Stimulated activated CD8-positive, alpha-beta memory T cell treated with anti-CD3 and anti-CD28 coated beads, Interleukin-4, amount 100 ng/mL, for 4 hours (primary cell): ENCODE measurements around the gene PTPN22.

ENCODE experiments used
- DNase-seq, 2 donors: peaks; one replicate each; pipeline ENCODE4 v3.0.0-alpha.2; 2020; ENCODE audit warnings: low read depth in 2 of 2, low spot score in 1 of 2

PTPN22 gene

GRCh38 chr1:113802367-113803007 is 69.0 kb downstream of the PTPN22 start:
- no peak for DNase-seq

DNA sequence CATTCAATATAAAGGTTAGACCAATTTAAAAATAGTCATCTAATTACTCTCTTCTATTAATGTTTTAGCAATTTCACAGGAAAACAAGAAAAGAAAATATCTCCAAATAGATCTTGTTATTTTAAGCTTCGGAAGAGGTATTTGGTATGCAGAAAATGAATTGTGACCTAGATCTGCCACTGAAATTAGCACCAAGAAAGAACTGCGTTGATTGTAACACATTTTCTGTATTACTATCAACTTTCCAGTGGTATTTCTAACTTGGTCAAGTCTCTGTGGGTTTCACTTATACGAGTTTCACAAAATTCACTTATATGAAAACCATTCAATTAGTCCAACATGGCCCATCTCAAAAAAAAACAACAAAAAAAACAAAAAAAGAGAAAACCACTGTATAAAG is 71.0 kb downstream of the PTPN22 start:
- DNase-seq: no peak

GRCh38 chr1:113797472-113797871 is 74.0 kb downstream of the PTPN22 start:
- DNase-seq: no peak

GRCh38 chr1:113793878-113794834 is 77.4 kb downstream of the PTPN22 start:
- no peak for DNase-seq

DNA sequence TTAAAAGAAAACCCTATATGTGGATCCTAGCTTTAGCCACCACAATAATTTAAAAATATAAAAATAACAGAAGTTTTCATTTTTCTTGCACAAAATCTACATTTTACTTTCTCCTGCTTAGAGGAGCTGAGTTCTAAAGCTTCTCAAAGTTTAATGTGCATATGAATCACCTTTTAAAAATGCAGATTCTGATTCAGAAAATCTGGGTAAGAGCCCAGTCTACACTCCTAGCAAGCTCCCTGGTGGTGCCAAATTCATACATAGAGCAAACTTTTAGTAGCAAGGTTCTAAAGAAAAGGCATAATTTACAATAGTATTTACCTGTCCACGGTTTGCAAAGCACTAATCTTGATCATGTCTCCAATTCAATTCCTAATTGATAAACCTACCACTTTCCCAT is 78.5 kb downstream of the PTPN22 start:
- no peak for DNase-seq

- DNase-seq: no peak
These were observed 79.0 kb downstream of the PTPN22 start for GRCh38 chr1:113792471-113792870.

DNA sequence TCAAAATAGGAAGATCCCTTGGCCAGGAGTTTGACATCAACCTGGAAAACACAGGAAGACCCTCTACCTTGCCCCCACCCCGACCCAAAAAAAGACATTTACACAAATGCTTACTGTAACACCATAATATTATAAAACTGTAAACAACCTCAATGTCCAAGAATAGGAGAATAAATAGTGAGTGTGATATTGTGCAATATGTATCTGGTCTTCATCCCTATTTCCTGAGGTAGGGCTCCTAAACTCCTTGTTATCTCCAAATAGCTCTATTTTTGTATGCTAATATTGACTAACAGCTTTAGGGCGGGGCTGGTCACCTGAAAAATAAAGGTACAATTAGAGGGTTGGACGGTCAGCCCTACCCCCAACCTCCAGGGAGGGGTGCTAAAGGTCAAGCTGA is 82.7 kb downstream of the PTPN22 start:
- no peak for DNase-seq

DNA sequence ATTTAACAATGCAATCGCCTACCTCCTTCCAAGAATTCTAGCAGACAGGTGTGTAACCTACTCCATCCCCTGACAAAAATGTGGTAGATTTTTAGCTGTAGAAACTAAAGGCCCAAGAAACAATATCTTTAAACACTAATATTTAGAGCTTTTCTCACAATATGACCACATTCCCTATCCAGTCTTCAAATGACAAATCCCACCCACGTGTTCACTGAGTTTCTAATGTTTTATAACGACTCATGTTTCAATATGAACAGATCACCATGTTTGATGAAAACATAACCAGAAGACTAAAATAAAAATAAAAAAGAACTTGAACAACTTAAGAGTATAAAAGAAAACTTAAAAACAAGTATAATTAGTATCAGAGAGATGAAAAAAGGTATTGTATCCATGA is 83.8 kb downstream of the PTPN22 start:
- no peak for DNase-seq

DNA sequence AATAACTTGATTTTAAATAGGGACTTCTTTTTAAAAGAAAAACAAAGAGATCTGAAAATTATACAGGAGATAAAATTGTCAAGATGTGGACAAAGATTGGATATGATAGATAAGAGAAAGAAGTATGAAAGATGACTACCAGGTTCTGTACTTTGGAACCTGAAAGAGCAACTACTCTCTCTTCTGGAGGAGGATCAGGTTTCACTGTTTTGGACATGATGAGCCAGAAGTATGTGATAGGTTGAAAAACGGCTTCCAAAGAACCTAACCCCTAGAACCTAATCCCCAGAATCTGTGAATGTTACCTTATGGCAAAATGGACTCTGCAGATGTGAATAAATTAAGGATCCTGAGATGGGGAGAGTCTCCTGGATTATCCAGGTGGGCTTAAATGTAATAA is 85.4 kb downstream of the PTPN22 start:
- no peak for DNase-seq

DNA sequence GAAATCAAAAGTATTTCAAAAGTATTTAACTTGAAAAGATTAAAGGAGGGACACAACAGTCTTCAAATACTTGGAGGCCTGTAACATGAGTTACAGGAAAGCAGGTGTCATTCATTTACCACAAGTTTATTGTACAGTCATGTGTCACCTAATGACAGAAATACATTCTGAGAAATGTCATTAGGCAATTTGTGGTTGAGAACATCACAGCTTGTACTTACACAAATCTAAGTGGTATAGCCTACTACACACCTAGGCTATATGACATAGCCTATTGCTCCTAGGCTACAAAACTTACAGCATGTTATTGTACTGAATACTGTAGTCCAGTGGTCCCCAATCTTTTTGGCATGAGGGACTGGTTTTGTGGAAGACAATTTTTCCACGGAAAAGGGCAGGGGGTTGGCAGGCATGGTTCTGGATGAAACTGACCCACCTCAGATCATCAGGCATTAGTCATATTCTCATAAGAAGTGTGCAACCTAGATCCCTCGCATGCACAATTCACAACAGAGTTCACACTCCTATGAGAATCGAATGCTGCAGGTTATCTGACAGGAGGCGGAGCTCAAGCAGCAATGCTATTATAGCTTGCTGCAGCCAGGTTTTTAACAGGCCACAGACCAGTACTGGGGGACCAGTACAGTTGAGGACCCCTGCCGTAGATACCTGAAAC is 87.3 kb downstream of the PTPN22 start:
- no peak for DNase-seq

DNA sequence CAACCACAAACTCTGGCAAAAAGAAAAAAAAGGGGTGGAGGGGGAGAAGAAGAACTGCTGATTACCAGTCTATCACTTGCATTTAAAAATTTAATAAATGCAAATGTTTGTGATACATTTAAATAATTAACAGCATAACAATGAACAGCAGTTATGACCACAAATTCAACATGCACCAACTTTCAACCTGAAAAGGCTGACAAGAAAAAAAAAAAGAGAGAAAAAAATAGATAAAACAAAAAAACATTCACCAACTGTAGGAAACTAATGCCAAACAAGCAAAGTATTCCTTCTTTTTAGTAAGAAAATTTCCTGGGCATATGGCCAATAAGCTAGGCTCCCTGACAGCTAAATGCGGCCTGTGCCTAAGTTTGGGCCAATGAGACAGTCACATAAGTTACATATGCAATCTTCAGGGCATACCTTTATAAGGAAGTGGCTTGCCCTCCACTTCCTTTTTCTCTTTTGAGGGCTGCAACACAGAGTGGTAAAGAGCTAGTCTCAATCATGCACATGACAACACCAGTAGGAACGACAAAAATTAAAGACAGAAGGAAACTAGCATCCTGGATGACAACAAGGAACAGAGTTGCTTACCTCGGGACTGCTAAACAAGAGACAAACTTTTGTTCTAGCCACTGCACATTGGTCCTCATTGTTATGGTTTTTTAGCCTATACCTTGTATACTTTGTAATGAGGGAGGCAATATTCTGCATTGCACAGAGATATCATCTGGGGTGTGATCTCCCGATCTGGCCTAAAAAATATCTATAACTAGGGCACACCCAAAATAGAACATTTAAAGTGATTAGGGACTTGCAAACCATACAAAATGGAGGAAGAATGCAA is 88.0 kb downstream of the PTPN22 start:
- DNase-seq: no peak

DNA sequence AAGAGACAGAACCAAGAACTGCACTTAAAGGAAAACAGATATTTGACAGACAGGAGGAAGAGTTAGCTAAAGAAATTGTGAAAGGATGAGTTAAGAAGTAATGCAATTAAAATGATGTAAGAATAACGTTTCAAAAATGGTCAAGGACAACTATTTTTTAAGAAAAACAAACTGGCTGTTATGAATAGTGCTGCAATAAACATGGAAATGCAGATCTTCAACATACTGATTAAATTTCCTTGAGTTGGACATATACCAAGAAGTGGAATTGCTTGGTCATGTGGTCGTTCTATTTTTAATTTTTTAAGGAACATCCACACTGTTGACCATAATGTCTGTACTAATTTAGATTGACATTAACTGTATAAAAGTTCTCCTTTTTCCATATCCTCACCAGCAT is 89.1 kb downstream of the PTPN22 start:
- no peak for DNase-seq

- no peak for DNase-seq
These were observed 91.0 kb downstream of the PTPN22 start for GRCh38 chr1:113780374-113781146.

GRCh38 chr1:113779542-113779941 is 92.0 kb downstream of the PTPN22 start:
- DNase-seq: no peak

- DNase-seq: no peak
These were observed 94.0 kb downstream of the PTPN22 start for GRCh38 chr1:113777561-113777960.

- no peak for DNase-seq
These were observed 101.5 kb downstream of the PTPN22 start for GRCh38 chr1:113770031-113770430.

DNA sequence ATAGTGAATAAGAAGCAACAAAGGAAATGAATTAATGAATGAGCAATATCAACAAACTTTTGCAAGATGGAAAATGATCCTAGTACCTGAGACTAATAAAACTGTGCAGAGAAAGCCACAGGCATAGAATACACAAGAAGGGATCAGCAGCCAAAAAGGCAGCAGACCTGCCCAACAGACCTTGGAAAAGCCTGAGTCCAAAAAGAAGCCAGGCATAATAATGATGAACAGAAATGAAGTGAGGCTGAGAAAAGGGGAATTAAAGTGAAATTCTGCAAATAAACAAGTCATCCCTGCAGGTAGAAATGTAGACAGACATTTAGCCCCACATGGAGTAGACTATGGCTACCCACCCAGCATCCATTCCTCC is 101.9 kb downstream of the PTPN22 start:
- DNase-seq: no peak

- no peak for DNase-seq
These were observed 102.5 kb downstream of the PTPN22 start for GRCh38 chr1:113768916-113769600.

DNA sequence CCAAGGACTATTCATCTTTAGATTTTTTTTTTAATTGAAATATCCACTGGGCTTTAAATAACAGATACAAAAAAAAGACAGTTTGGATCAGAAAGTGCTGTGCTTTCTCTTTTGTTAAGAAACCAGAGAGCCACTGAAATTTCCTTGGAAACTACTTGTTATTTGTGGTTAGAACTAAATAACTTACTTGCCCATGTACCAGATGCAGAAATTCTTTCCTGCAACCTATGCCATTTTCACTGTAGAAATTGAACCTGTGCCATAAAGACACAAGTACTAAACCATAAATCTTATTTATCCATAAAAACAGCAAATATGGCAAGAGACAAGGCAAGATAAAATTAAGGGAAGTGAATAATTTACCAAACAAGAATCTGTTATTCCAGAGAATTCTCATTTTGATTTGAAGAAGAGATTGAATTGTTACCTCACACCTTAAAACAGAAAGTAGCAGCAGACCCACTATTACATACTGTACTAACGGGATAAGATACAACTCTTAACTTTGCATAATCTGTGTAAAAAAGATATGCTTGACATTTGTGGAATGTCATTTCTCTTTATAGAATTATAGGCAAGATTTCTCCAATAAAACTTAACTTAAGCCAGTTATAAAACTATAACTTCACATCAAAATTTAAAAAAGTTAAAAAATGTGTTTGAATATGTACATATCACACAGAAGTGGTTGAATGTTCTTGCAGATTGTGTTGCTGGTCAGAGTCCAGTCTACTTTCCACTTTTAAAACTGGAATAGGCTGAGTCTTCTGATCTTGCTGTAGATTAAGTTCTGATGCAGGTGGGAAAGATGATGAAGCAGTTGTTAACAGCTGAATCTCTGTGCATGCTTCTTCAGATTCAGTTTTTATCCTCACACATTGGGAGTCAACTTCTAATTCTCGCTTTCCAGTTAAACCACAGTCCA is 105.9 kb downstream of the PTPN22 start:
- no peak for DNase-seq
